Astrocyte of the cerebellum (primary cell): Measurements from ENCODE around the gene WDR48.

Source experiments
- DNase-seq: peaks from one replicate; pipeline ENCODE4 v3.0.0-alpha.2; 2011; ENCODE audit warnings: low read depth
- H3K4me3 ChIP-seq: 2 replicates; pipeline ENCODE4 v1.5.1; 2011; ENCODE audit warnings: mild to moderate bottlenecking, low read depth, low read length, moderate library complexity
- CTCF ChIP-seq: IDR thresholded peaks from 2 replicates; pipeline ENCODE4 v1.5.1; 2012; ENCODE audit warnings: low read length, low read depth, moderate library complexity, mild to moderate bottlenecking; ENCODE audit errors: missing control alignments
- in situ Hi-C: cut with HindIII; loops from 2 replicates; pipeline ENCODE4 v1.10.0; 2017; ENCODE audit warnings: low sequenced_read_pairs

Gene WDR48

GRCh38 chr3:39121621-39122020 is 69.8 kb downstream of the WDR48 start:
- in situ Hi-C loops = no loop called here
- TF ChIP-seq CTCF = no peak
- no peak overlapping the region for H3K4me3 ChIP-seq
- no peak for DNase-seq

- H3K4me3 ChIP-seq = no peak overlapping the region
- no peak for DNase-seq
- no peak for TF ChIP-seq CTCF
- in situ Hi-C loops = no loop called here
Observed at GRCh38 chr3:39122813-39123212, 71.0 kb downstream of the WDR48 start.

GRCh38 chr3:39124876-39125840 is 73.3 kb downstream of the WDR48 start:
- in situ Hi-C loops = no loop called here
- H3K4me3 ChIP-seq = no peak overlapping the region
- TF ChIP-seq CTCF = peak; percentile 61
- no peak for DNase-seq

GRCh38 chr3:39125841-39126500 is 74.2 kb downstream of the WDR48 start:
- no peak for DNase-seq
- no peak for TF ChIP-seq CTCF
- H3K4me3 ChIP-seq = no peak overlapping the region
- in situ Hi-C loops = no loop called here

GRCh38 chr3:39126532-39127071 is 74.8 kb downstream of the WDR48 start:
- TF ChIP-seq CTCF = peak; percentile 74
- DNase-seq = no peak
- in situ Hi-C loops = no loop called here
- no peak overlapping the region for H3K4me3 ChIP-seq

GRCh38 chr3:39127269-39127907 is 75.6 kb downstream of the WDR48 start:
- H3K4me3 ChIP-seq = no peak overlapping the region
- no peak for TF ChIP-seq CTCF
- in situ Hi-C loops = no loop called here
- no peak for DNase-seq
